IMR-90 (cell line): ENCODE results near the gene CCDC9.

Experiments
- BHLHE40 ChIP-seq: fragments of 150-350 bp; IDR thresholded peaks from 2 replicates; pipeline ENCODE4 v1.6.1; 2016; ENCODE audit warnings: mild to moderate bottlenecking, low read depth, low read length
- CEBPB ChIP-seq: IDR thresholded peaks from 2 replicates; pipeline ENCODE4 v1.6.1; 2012; ENCODE audit warnings: low read depth, low read length, improper control_type of control experiment
- CTCF ChIP-seq: conservative IDR thresholded peaks from 2 replicates; pipeline ENCODE4 v1.5.1; 2012; ENCODE audit warnings: mild to moderate bottlenecking, low read depth, low read length, improper control_type of control experiment
- FOS ChIP-seq: fragments of 150-350 bp; IDR thresholded peaks from 2 replicates; pipeline ENCODE4 v1.6.1; 2016; ENCODE audit warnings: low read depth, low read length
- MAZ ChIP-seq: IDR thresholded peaks from 2 replicates; pipeline ENCODE4 v1.6.1; 2012; ENCODE audit warnings: low read depth, mild to moderate bottlenecking, low read length, improper control_type of control experiment, moderate library complexity, borderline replicate concordance
- MXI1 ChIP-seq: IDR thresholded peaks from 2 replicates; pipeline ENCODE4 v1.6.1; 2012; ENCODE audit warnings: low read depth, mild to moderate bottlenecking, low read length, moderate library complexity, borderline replicate concordance
- NFE2L2 ChIP-seq: fragments of 150-350 bp; IDR thresholded peaks from 2 replicates; pipeline ENCODE4 v1.6.1; 2016; ENCODE audit warnings: low read depth, mild to moderate bottlenecking, low read length
- POLR2A ChIP-seq: IDR thresholded peaks from 2 replicates; pipeline ENCODE4 v1.6.1; 2012; ENCODE audit warnings: mild to moderate bottlenecking, low read depth, low read length
- RAD21 ChIP-seq: IDR thresholded peaks from 2 replicates; pipeline ENCODE4 v1.6.1; 2012; ENCODE audit warnings: low read length, improper control_type of control experiment
- RCOR1 ChIP-seq: IDR thresholded peaks from 2 replicates; pipeline ENCODE4 v1.6.1; 2012; ENCODE audit warnings: mild to moderate bottlenecking, low read length, improper control_type of control experiment; ENCODE audit not compliant: insufficient replicate concordance
- RFX5 ChIP-seq: IDR thresholded peaks from 2 replicates; pipeline ENCODE4 v1.8.0; 2012; ENCODE audit warnings: low read depth, mild to moderate bottlenecking, low read length, moderate library complexity
- SMC3 ChIP-seq: fragments of 150-350 bp; IDR thresholded peaks from 2 replicates; pipeline ENCODE4 v1.6.1; 2016; ENCODE audit warnings: low read depth, mild to moderate bottlenecking, antibody characterized with exemption, low read length, moderate library complexity
- USF2 ChIP-seq: fragments of 150-350 bp; IDR thresholded peaks from 2 replicates; pipeline ENCODE4 v1.6.1; 2017; ENCODE audit warnings: mild to moderate bottlenecking, antibody characterized with exemption, low read length, low read depth

- TF ChIP-seq CTCF (no peak), USF2 (no peak), BHLHE40 (no peak), CEBPB (no peak), SMC3 (no peak), POLR2A (no peak), FOS (no peak), MXI1 (no peak), RFX5 (no peak), RCOR1 (no peak), RAD21 (no peak), MAZ (no peak), NFE2L2 (no peak)
Measured at GRCh38 chr19:47241919-47242577, 14.3 kb upstream of the CCDC9 start.
